Neural progenitor cell (in vitro differentiated cells): ENCODE data around the gene HCCS.

Source experiments
- EZH2phosphoT487 ChIP-seq: fragments of 200-600 bp; sonication (generic); IDR thresholded peaks from 2 replicates; pipeline ENCODE4 v1.6.1; 2017; ENCODE audit warnings: antibody characterized with exemption
- TF ChIP-seq, protein P1 (sequence below): fragments of 200-600 bp; sonication (generic); IDR thresholded peaks from 2 replicates; pipeline ENCODE4 v1.5.1; 2017; ENCODE audit warnings: antibody characterized with exemption, mild to moderate bottlenecking

DNA sequence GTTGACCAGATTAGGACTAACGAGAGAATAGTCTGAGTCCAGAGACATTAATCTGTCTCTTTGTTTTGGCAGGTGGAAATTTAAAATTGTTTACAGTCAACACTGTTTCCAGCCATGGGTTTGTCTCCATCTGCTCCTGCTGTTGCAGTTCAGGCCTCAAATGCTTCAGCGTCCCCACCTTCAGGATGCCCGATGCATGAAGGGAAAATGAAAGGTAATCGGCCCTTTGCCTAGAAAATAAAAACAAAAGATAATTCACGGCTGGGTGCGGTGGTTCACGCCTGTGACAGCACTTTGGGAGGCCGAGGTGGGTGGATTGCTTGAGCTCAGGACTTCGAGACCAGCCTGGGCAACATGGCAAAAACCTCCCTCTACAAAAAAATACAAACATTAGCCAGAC is 815 bp downstream of the HCCS start:
- TF ChIP-seq, protein P1, sequence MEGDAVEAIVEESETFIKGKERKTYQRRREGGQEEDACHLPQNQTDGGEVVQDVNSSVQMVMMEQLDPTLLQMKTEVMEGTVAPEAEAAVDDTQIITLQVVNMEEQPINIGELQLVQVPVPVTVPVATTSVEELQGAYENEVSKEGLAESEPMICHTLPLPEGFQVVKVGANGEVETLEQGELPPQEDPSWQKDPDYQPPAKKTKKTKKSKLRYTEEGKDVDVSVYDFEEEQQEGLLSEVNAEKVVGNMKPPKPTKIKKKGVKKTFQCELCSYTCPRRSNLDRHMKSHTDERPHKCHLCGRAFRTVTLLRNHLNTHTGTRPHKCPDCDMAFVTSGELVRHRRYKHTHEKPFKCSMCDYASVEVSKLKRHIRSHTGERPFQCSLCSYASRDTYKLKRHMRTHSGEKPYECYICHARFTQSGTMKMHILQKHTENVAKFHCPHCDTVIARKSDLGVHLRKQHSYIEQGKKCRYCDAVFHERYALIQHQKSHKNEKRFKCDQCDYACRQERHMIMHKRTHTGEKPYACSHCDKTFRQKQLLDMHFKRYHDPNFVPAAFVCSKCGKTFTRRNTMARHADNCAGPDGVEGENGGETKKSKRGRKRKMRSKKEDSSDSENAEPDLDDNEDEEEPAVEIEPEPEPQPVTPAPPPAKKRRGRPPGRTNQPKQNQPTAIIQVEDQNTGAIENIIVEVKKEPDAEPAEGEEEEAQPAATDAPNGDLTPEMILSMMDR = no peak
- no peak for TF ChIP-seq EZH2phosphoT487
